Left hindlimb (tissue), 1 donor: ENCODE results near the gene PHF2.
"Not testable (repeated sequence)": the region's sequence is repeated elsewhere in the genome, so short reads cannot be mapped to it uniquely, and the experiment has no call there.

Experiments used
- DNase-seq: peaks from one replicate; pipeline ENCODE4 v3.0.0-alpha.2; 2018

PHF2 gene

DNA sequence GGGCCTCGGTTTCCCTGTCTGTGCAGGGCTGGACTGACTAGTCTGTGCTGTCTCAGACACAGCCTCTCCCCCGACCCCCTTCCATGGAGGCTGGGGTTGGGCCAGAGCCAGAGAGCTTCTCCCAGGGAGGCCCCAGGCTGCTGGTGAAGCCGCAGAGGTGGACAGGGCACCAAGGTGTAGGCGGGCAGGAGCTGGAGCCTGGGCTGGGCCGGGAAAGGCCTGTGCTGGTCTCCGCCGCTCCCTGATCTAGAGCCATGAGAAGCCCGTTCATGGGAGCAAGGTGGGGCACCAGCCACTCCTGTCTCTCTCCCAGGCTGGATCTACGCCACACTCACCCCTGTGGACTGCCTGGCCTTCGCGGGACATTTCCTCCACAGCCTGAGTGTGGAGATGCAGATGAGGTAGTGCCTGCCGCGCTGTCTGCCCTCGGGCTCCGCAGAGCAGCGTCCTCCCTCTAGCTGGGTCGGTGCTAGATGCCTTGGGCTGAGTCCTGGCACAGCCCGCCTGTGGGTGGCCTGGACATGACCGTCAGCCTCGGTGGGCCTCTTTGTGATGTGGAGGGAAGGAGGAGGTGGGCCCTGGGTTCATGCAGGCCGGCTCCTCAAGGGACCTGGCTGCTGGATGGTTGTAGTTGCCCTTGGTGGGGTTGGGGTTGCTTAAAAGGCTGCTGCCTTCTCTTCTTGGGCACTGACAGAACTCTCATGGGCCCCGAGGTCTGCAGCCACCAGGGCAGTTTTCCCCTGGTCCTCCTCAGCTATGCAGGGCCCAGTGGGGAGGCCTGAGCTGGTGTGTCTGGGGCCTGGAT, 79.4 kb downstream of the PHF2 start:
- DNase-seq = peak; percentile 23

DNA sequence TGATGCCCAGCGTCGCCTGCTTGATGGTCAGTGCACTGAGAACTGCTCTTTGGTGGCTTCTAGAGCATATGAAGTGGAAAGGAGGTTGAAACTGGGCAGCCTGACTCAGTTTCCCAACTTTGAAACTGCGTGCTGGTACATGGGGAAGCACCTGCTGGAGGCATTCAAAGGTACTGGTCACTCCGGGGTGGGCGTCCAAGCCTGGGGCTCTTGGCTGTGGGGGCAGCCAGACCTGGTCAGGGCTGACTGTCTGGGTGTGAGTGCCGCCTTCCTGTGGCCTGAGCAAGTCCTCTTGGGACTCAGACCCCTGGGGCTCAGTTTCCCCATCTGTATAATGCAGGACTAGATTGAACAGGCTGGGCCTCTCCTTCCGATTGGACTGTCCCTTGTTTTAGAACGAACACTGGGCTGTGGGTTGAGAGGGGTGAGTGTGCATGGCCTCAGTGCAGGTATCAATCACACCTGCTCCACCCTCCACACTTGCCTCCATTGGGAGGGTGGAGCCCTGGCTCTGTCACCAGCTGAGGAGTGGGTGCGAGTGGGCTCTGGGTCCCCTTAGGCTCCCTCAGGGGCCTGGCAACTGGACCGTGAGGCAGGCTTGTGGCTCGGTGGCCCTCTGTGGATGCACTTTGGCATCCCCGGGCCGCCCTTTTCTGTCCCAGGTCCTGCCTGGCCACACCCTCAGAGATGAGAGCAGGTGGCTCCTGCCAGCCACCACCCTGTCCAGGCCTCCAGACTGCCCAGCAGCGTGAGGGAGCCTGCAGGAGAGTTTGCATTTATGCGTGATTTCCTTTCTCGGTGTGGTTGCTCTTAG, 80.2 kb downstream of the PHF2 start:
- peak; percentile 11 for DNase-seq

DNA sequence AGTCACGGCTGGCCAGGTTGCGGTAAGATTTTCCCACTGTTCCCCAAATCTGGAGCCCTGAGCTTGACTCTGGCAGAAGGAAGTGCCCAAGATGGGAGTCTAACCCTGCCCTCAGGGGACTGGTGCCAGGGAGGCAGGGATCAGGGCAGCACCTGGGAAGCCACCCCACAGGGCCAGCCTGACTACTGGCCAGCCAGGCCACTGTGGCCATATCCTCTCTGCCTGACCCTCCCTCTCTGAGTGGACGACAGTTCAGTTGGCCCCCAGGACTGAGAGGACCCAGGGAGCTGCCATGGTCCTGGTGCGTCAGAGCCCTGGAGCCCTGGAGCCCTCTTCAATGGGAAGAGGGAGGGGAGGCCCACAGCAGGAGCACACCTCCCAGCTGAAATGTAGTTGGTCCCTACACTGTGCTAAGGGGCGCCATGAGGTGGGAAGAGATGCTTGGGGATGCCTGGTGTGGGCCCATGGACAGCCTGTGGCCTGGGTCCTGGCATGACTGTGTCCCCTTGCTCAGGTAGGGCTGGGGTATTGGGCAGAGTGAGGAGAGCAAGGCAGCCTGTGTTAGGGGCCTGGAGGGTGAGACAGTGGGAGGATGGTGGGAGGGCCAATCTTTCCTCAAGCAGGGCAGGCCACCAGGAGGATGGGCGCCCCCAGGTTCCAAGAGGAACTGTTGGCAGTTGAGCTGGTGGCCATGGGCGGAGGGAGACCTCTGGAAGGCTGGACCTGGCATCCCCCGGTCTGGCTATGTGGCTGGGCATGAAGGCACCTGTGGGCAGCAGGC, 81.1 kb downstream of the PHF2 start:
- DNase-seq = peak; percentile 13

DNA sequence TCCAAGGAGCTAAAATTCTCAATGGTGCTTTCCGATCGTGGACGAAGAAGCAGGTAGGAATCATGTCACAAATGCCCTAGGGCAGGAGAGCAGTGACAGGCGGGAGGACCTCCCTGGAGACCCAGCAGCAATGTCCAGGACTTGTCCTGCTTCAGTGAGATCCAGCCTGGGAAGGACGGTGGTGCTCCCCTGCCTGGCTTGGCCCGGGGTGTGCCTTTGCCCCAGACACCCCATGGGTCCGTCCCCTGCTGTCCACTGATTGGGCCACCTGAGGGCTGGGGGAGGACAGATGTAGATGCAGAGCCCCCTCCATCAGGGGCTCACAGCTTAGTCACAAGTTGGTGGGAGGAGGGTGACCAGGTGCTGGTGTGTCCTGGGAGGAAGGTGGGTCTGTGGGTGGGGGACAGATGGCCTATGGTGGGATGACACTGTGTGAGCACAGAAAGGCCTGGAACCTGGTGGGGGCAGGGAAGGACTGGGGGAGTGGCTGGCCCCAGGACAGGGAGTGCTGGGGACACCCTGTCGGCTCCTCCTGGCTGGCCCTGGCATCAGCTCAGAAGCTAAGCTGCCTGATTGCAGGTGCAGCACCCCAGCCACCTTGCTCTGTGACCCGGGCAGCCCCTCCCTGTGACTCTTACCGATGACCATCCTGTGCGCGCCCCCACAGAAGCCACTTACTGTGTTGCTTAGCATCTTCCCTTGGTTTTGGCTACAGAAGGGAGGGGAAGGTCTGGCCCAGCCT, 82.0 kb downstream of the PHF2 start:
- DNase-seq = peak; percentile 18

DNA sequence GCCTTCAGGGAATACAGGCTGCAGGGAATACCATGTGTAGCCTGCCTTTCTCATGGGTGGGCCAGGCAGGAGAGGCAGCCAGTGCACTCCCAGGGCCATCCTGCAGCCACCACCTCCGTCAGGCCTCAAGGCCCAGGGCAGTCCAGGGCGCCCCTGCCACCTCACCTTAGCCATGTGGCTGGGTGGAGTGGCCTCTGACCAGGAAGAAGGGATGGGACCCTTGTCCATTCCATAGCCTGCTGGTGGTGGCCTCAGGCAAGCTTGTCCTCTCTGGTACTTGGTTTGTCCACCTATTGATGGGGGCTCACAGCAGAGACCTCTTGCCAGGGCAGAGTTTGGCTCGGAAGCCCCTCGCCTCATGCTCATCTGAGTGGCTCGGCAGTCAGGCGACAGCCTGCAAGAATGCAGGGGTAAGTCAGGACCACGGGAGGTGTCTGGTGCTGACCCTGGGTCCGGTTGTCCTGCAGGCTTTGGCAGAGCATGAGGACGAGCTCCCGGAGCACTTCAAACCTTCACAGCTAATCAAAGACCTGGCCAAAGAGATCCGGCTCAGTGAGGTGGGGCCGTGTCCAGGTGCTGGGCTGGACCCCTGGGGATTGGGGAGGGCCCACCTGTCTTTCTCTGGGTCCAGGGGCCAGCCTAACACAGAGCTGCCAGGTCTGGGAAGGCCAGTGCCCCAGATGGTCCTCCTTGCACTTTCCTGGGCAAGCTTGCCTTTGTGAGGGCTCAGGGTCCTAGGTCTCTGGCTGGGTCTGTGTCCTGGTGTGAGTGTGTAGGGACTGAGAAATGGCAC, 82.9 kb downstream of the PHF2 start:
- peak; percentile 10 for DNase-seq

DNA sequence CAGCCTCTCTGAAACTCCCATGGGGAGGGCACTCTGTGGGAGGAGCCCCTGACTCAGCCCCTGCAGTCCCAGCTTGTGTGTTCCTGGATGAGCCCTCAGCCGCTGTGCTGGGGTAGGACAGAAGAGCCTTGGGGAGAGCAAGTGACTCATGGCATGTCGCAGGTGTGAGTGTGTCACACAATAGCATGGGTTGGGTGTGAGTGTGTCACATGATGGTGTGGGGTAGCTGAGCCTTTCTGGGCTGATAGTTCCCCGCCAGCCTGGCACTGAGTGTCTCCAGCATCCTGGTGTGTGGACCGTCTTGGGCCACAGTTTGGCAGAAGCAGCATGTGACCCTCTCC, 83.4 kb downstream of the PHF2 start:
- DNase-seq = peak; percentile 22

DNA sequence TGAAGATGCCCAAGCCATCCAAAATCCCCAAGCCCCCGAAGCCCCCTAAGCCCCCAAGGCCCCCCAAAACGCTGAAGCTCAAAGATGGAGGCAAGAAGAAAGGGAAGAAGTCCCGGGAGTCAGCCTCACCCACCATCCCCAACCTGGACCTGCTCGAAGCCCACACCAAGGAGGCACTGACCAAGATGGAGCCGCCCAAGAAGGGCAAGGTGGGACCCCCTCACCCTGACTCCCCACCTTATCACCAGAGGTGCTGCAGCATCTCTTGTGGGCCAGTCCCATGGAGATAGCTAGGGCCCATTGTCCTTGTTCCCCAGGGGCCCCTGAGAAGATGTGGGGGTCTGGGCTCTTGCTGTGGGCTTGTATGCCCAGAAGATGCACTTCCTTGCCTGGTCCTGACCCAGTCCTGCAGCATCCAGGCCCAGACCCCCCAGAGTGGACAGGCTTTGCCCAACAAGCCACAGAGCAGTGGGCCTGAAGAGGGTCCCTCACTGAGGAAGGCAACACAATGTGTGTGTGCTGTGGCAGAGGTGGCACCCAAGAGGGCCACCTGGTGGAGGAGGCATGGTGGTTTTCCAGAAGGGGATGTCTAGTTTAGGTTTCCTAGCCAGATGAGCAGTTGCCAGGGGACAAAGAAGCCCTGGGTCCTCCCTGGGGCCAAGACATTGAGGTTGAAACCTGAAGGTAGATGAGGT, 84.1 kb downstream of the PHF2 start:
- DNase-seq = peak; percentile 13

DNA sequence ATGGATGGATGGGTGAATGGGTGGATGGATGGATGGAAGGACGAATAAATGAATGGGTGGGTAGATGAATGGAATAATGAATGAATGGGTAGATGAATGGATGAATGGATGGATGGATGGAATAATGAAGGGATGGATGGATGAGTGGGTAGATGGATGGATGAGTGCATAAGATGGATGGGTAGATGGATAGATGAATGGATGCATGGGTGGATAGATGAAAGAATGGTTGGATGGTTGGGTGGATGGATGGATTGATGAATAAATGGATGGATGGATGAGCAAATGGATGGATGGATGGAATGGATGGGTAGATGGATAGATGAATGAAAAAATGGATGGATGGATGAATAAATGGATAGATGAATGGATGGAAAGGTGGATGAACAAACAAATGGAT, 85.2 kb downstream of the PHF2 start:
- no peak for DNase-seq

DNA sequence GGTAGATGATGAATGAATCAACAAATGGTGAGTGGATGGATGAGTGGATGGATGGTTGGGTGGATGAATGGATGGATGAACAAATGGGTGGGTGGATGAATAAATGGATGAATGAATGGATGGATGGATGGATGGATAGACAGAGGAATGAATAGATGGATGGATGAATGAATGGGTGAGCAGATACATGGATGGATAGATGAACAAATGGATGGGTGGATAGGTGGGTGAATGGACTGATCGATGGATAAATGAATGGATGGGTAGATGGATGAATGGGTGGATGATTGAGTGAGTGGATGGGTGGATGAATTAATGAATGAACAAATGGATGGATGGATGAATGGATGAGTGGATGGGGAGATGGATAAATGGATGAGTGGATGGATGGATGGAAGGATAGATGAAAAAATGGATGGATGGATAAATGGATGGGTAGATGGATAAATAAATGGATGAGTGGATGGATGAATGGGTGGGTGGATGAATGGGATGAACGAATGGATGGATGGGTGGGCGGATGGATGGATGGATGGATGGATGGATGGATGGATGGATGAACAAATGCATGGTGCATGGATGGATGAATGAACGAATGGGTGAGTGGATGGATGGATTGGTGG, 85.7 kb downstream of the PHF2 start:
- no peak for DNase-seq

DNA sequence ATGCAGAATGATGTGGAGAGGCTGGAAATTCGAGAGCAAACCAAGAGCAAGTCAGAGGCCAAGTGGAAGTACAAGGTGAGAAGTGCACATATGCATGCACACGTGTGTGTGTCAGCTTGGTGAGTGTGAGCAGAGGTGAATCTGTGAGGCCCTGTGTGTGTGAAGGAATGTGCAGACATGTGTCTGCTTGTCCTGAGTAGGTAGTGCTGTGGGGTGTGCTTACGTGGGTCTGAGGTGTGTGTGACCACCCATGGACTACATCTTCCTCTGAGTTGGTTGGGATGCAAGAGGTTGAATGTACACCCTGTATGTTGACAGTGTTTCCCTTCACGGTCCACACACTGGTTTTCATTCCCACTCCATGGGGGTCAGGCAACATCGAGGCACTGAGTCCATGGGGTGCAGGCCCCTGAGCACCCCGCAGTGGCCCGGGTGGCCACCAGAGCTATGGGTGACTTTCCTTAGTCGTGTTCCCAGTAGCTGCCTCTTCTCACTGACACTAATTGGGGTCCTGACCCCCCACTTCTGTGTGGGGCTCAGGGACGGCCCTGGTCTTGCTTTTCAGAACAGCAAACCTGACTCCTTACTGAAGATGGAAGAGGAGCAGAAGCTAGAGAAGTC, 86.7 kb downstream of the PHF2 start:
- peak; percentile 8 for DNase-seq

DNA sequence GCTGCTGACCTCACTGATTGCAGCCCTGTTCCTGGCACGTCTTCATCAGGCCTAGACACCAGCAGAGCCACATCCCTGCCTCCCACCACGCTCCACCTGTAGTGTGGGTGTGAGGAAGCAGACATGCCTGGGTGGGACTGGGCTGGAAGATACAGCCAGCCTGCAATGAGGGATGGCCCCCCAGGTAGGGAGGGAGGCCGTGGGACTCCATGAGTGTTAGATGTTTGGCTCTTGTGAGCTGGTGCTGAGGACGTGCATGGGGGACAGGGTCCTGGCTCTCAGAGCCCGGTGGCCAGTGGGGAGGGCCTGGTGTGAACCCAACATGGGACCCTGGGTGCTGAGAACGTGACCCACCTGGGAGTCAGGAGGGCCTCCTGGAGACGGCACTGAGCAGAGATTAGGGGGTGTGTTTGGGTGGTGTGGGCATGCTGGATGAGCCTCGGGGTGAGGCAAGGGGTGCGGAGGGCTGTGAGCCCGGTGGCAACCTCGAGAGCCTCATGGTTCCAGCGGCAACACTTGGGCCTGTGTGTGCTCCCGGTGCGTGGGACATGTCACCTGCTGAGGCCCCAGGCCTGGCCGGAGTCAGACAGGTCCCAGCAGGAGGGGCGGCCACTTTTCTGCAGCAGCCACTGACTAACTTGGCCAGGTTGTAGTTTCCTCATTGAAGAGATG, 87.6 kb downstream of the PHF2 start:
- DNase-seq = peak; percentile 21

DNA sequence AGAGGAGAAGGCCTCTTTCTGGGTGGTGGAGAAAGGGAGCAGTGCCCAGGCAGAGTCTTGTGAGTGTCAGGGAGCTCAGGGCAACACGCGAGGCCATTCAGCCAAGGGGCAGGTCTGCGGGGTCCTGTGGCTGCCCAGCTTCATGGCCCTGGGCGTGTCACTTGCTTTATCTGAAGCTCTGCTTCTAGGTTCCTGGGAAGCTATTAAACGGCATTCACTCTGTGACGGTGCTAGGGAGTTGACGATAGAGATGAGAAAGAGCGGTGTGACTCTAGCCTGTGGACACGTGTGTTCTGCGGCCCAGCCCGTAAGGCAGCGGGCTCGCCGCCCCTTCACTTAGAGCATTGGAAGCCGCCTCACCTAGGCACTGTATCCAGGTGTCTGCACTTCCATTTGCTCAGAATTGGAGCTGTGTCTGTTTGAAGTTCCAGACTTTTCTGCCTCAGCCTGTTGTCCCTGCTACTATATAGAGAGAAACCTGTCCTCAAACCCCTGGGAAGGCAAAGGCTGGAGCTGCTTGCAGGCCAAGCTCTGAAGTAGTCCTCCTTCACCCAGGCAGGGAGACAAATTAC, 88.3 kb downstream of the PHF2 start:
- DNase-seq = peak; percentile 18

DNA sequence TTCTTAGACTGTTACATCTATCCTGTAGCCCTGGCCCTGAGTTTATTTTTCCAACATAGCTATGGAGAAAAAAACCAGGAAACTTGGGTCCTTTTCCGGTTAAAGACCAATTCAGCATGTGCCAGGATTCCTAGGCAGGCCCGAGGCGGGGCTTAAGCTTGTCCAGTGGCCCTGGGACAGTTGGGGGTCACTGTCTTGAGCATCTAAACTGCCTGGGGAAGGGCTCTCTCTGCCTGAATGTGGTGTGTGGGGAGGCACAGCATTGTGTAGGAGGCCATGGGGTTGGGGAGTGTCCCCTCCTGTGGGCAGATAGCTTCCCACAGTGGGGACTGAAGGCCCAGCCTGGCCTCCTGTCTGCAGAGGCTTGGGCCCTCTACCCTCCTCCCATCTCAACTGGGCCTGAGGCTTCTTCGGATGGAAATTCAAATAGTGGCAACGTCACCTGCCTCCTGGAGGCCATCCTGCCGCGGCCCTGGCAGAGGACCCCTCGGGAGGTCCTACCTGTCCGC, 88.8 kb downstream of the PHF2 start:
- DNase-seq = peak; percentile 10

DNA sequence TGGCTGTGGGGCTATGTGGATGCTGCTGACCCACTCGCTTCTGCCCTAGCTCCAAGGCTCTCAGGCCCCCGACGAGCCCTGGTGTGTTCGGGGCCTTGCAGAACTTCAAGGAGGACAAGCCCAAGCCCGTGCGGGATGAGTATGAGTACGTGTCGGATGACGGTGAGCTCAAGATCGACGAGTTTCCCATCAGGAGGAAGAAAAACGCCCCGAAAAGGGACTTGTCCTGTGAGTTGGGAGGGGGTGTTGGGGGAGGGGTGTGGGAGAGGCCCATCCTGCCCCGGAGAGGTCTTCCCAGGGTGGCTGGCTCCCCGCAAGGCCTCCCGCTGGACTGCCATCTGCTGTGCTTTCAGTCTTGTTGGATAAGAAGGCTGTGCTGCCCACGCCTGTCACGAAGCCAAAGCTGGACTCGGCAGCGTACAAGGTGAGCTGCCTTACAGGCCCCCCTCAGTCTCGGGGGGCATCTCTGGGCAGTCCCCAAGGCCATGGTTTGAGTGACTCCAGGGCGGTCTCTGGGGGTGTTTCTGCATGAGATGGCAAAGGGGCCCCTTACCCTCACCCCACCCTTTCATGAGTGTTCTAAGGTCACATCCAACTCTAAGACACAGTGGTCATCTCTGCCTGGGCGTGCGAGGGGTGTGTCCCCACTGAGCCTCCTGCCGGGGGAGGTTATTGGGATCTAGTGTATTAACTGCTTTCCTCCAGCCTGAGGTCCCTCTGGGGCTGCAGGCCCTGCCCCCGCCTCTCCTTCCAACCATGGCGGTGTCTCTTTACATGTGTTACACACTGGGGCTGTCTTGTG, 89.5 kb downstream of the PHF2 start:
- DNase-seq = peak; percentile 29

DNA sequence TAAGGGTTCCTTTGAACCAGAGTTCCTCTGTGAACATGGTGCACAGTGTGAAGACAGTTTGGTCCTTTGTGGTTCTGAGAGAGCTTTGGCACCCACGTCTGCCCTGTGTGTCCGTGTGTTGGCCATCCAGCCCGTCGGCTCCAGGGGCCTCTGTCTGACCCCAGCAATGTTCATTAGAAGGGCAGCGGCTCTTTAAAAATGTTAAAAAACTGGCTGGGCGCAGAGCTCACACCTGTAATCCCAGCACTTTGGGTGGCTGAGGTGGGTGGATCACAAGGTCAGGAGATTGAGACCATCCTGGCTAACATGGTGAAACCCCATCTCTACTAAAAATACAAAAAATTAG, 90.0 kb downstream of the PHF2 start:
- DNase-seq = not testable (repeated sequence)

DNA sequence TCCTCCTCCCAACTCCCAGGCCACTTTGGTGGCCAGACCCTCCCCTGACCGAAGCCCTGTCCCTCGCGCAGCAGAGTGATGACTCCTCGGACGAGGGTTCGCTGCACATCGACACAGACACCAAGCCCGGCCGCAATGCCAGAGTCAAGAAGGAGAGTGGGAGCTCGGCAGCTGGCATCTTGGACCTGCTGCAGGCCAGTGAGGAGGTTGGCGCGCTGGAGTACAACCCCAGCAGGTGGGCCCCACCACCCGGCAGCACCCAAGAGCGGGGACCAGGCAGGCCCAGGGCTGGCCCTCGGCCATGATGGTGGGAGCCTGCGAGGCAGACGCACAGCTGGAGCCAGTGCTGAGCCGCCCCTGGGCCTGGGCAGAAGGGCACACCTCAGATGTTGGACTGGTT, 90.6 kb downstream of the PHF2 start:
- peak; percentile 25 for DNase-seq

DNA sequence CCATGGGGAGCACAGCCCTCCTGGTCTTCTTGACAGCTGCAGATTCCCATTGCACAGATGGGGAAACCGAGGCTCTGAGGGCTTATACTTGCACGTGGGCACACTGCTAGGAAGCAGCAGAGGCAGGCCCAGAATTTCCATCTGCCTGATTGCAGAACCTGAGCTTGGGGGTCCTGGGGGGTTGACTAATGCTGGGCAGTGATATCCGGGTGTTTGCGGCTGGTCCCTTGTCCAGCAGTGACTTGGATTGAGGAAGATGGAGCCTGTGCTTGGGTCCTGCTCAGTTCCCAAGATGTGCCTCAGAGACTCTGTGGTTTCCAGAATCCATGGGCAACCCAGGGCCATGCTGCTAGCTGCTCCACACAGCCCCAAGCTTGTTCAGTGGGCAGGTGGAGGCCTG, 91.2 kb downstream of the PHF2 start:
- peak; percentile 17 for DNase-seq

DNA sequence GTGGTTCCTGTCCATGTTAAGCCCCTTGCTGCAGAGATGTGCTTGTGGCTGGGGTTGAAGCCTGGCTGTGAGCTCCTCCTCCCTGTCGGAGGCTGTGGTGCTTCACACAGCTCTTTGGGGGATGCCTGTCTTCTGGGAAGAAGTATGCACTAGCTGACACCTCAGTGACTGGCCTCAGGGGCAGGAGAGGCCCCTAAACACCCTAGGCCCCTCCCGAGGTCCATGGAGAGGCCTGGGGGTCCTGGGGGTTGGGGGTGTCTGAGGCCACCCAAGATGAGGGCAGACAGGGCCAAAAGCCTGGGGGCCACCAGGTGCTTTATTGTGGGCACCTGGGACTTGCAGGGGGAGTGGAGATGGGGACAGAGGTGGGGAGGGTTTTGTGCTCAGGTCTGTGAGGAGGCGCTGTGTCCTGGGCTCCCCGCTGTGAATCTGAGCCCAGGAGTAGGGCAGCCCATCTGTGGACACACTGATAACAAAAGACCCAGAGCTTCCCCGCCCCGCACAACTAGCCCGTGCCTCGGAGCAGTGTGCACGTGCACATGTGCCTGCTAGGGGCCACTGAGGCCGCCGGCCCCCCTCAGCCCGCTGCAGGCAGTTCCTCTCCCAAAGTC, 92.0 kb downstream of the PHF2 start:
- peak; percentile 25 for DNase-seq
